HG03460 (cell line): ENCODE measurements around the gene MSMO1.

ENCODE experiments used
- ATAC-seq: cut with Tn5 transposase; IDR thresholded peaks from one replicate; pipeline ENCODE4 v1.9.1; 2021; ENCODE audit not compliant: unreplicated experiment

MSMO1 gene

DNA sequence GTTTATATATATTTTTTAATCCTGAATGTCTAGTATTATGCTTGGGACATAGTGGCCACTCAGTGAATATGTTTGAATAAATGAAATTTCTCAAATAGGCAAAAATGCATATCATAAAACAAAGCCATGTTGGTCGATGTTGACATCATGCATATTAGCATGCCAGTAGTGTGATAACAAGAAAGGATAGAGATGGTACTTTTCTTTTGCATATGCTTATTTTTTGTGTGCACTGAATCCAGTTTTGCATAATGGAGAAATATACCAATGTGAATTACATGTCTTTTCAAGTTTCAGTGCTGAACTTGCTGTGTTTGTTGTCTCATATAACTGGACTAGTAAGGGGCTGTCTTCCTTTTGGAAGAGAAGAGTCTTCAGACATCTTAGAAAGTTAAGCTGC, 58.9 kb downstream of the MSMO1 start:
- no peak for ATAC-seq

- no peak for ATAC-seq
Measured at GRCh38 chr4:165388756-165389155, 61.3 kb downstream of the MSMO1 start.
